Measurements from ENCODE around the gene PCED1B. TPM values are rescaled to one million over a fixed set of nuclear protein-coding genes. Genes with fewer than 3 reads are reported as not detected.

Gene PCED1B
- total RNA-seq, 1 experiment from 2014 or later, result 0.86 TPM

- Histone ChIP-seq H3K36me3 (ENCODE audit: control insufficient read depth in 1 of 2, insufficient read depth in 2 of 2, low read length in 2 of 2) (no peaks in the 10 kb centered on the region), H3K9ac (ENCODE audit: low read length) (no peak overlapping the region), H3K27me3 (ENCODE audit: insufficient read depth, low read length) (no peaks in the 10 kb centered on the region), H3K9me2 (ENCODE audit: insufficient read depth) (no peaks in the 10 kb centered on the region), H3K27ac (ENCODE audit: low read depth, low read length) (no peak overlapping the region), H3K4me3 (replicated peaks in 1 of 2; ENCODE audit: low read depth in 1 of 2, low read length in 2 of 2) (no peak overlapping the region), H2AFZ (ENCODE audit: low read depth, low read length, poor library complexity, severe bottlenecking) (no peak overlapping the region), H4K20me1 (ENCODE audit: insufficient read depth) (no peaks in the 10 kb centered on the region), H3K4me2 (ENCODE audit: low read length) (no peak overlapping the region), H3K4me1 (ENCODE audit: control insufficient read depth in 1 of 2, insufficient read depth in 2 of 2, low read length in 2 of 2) (no peaks in the 10 kb centered on the region), H3K79me2 (ENCODE audit: insufficient read depth, low read length) (no peaks in the 10 kb centered on the region), H3K9me3 (ENCODE audit: control insufficient read depth in 1 of 2, insufficient read depth in 1 of 2, low read depth in 1 of 2, low read length in 2 of 2) (no peaks in the 10 kb centered on the region)
- DNase-seq (ENCODE audit: low read depth, low spot score) (no peak), ATAC-seq (no peak)
- BruUV-seq (replicated peaks), result no TSS peak
- CTCF ChIA-PET, result no interaction called here
- RAD21 ChIA-PET (ENCODE audit: low non-redundant PET in 1 of 2, low total read pairs in 2 of 2, uncharacterized antibody in 2 of 2, unreplicated experiment in 2 of 2), result no interaction called here
- TF ChIP-seq ATF3 (IDR thresholded peaks at IDR 0.05) (no peak), POLR2A (IDR thresholded peaks at IDR 0.05; ENCODE audit: borderline replicate concordance, extremely low read depth, insufficient read depth, insufficient read length) (no peak), ZNF274 (IDR thresholded peaks at IDR 0.05; ENCODE audit: low read depth, low read length) (no peak), SIN3A (IDR thresholded peaks at IDR 0.05; ENCODE audit: low read depth) (no peak), CEBPB (IDR thresholded peaks at IDR 0.05; ENCODE audit: low read depth) (no peak), SP1 (IDR thresholded peaks at IDR 0.05; ENCODE audit: low read depth) (no peak), REST (IDR thresholded peaks at IDR 0.05; ENCODE audit: low read depth) (no peak), EGR1 (IDR thresholded peaks at IDR 0.05; ENCODE audit: low read depth) (no peak)
- intact Hi-C loops (cut with micrococcal nuclease), result no loop called here
- POLR2A ChIA-PET, result no interaction called here
Observed at GRCh38 chr12:47184229-47184628, 104.8 kb downstream of the PCED1B start.

- no peak for DNase-seq (ENCODE audit: low read depth, low spot score)
- no peak for ATAC-seq
- no peak overlapping the region for H3K9ac ChIP-seq (ENCODE audit: low read length)
- CTCF ChIA-PET, result no interaction called here
- no peaks in the 10 kb centered on the region for H4K20me1 ChIP-seq (ENCODE audit: insufficient read depth)
- no peaks in the 10 kb centered on the region for H3K79me2 ChIP-seq (ENCODE audit: insufficient read depth, low read length)
- TF ChIP-seq POLR2AphosphoS5 (IDR thresholded peaks at IDR 0.05; ENCODE audit: low read depth, low read length), result no peak
- TF ChIP-seq POLR2A (IDR thresholded peaks at IDR 0.05; ENCODE audit: borderline replicate concordance, extremely low read depth, insufficient read depth, insufficient read length), result no peak
- TF ChIP-seq EZH2 (IDR thresholded peaks at IDR 0.05), result no peak
- no peak for TF ChIP-seq RAD21 (IDR thresholded peaks at IDR 0.05; ENCODE audit: low read depth)
- TF ChIP-seq FOSL1 (IDR thresholded peaks at IDR 0.05; ENCODE audit: low read depth), result no peak
- TF ChIP-seq ZFX (IDR thresholded peaks at IDR 0.05), result no peak
- no peak for TF ChIP-seq YY1 (IDR thresholded peaks at IDR 0.05; ENCODE audit: extremely low read depth, insufficient replicate concordance, low read depth, low read length)
- H3K4me2 ChIP-seq (ENCODE audit: low read length), result no peak overlapping the region
- H3K9me2 ChIP-seq (ENCODE audit: insufficient read depth), result no peaks in the 10 kb centered on the region
- no peaks in the 10 kb centered on the region for H3K9me3 ChIP-seq (ENCODE audit: control insufficient read depth in 1 of 2, insufficient read depth in 1 of 2, low read depth in 1 of 2, low read length in 2 of 2)
- no peaks in the 10 kb centered on the region for H3K27me3 ChIP-seq (ENCODE audit: insufficient read depth, low read length)
- POLR2A ChIA-PET, result no interaction called here
- RAD21 ChIA-PET (ENCODE audit: low non-redundant PET in 1 of 2, low total read pairs in 2 of 2, uncharacterized antibody in 2 of 2, unreplicated experiment in 2 of 2), result no interaction called here
- no peaks in the 10 kb centered on the region for H3K4me1 ChIP-seq (ENCODE audit: control insufficient read depth in 1 of 2, insufficient read depth in 2 of 2, low read length in 2 of 2)
- H3K4me3 ChIP-seq (replicated peaks in 1 of 2; ENCODE audit: low read depth in 1 of 2, low read length in 2 of 2), result no peak overlapping the region
- no peaks in the 10 kb centered on the region for H3K36me3 ChIP-seq (ENCODE audit: control insufficient read depth in 1 of 2, insufficient read depth in 2 of 2, low read length in 2 of 2)
- intact Hi-C loops (cut with micrococcal nuclease), result no loop called here
- no TSS peak for BruUV-seq (replicated peaks)
- no peak overlapping the region for H2AFZ ChIP-seq (ENCODE audit: low read depth, low read length, poor library complexity, severe bottlenecking)
- no peak overlapping the region for H3K27ac ChIP-seq (ENCODE audit: low read depth, low read length)
Observed at GRCh38 chr12:47184813-47185212, 105.4 kb downstream of the PCED1B start.

All from HCT116 (cell line).